ENCODE results near the gene STX1A. TPM values are rescaled to one million over a fixed set of nuclear protein-coding genes. Genes with fewer than 3 reads are reported as not detected.

Gene STX1A
- 10 to 100 TPM in 7 of 8 experiments, 1 to 10 TPM in 1; 7.1 to 50.5 (median 17.0) TPM for total RNA-seq

DNA sequence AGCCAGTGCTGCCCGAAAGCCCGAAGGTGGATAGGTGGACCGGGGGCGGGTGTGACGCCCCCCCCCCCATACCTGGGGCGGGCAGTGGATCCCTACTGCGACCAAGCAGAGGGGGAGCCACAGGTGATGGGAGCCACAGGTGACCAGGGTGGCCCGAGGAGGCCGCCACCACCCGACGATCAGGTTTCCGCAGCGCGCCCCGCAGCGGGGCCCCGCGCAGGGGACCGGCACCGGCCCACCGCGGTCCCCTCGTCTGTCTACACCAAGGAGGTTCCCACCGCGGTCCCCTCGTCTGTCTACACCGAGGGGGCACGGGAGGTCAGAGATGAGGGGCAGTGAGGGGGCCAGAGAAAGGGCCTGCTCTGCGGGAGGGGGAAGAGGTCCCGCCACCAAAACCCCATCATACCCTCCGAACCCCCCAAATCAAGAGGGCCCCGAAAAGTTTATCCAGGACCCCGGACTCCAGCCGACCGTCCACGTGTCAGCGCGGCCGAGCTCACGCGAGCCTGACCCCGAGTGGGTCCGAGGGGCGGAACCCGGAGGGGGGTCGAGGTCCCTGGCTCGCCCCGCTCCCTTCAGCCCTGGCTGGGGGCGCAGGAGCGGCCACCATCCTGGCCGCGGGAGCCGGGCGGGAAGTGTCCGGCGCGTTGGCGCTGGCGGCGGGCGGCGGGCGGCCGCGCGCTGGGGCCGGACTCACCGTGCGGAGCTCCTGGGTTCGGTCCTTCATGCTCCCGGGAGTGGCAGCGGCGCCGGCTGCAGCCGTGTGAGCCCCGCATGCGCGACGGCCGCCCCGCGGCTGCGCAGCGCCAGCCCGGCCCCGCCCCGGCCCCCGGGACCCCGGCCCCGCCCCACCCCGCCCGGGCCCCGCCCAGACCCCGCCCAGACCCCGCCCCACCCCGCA is at the start of gene STX1A:
STX1A (minus strand) TSS at position 765 of the 901 bp plus-strand sequence; CDS start at position 727, 38 bp downstream.
- Histone ChIP-seq H3K4me3 (peak within 1 kb of the TSS; percentile 65 to 100 (median 98)), H3K27ac (peak within 1 kb of the TSS; percentile 9 to 33), H3K4me1 (replicated peaks in 1 of 2) (peaks cover 21 to 32% of the 10 kb centered on the region in 2 donors)
- peak; percentile 16 to 84 (median 52) for ATAC-seq (replicated peaks in 6 of 8)
- in situ Hi-C loops (cut with MboI; ENCODE audit: low pct_unique_long_range_greater_than_20kb in 2 of 9, low sequenced_read_pairs in 9 of 9, unreplicated experiment in 9 of 9): no loop called here
- WGBS, 10 experiments: no CpG with 5 or more reads among the region's 96 CpGs

DNA sequence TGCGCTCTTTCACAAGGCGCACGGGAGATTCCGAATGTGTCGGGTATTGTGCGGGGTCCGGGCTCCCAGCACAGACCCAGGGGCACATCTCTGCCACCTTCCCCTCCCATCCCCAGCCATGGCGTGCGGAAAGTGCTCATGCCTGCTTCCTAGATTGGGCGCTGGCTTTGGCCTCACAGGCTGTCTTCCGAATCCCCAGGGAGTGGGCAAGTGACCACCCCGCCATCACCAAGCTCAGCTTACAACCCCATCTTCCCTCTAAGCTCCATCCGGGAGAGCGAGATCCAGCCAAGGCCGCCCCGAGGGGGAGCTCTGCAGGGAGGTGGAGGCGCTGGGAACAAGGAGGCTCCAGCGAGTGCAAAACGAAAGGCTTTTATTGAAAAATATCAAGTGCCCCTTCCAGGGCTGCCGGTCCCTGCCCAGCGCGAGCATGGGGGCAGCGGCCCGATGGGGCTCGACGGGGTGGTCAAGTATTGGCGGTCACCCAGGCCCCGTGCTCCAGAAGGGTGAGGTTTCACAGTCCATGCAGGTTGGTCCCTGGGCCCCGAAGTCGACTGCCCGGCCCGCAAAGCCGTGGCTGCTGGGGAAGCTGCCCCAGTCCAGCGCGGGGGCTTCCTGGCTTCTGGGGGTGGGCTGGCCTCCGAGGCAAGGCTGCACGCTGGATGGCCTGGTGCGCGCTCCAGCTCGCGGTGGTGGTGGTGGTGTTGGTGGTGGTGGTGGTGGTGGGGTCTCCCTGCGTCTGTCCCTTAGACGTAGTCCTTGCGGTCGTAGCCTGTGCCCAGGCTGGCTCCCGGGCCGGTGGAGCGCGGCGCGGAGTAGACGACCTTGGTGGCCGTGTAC is 49.4 kb upstream of the STX1A start:
- no peak overlapping the region for H3K4me3 ChIP-seq
- no peak overlapping the region for H3K27ac ChIP-seq
- H3K4me1 ChIP-seq (replicated peaks in 1 of 2): peaks cover 0 to 3% of the 10 kb centered on the region in 2 donors
- no peak for ATAC-seq (replicated peaks in 6 of 8)
- WGBS, 10 experiments: 20 to 93% (median 75%) methylated on average over 2 to 22 of the region's 53 CpGs; no CpG with 5 or more reads in 2 of the 10 experiments
- in situ Hi-C loops (cut with MboI; ENCODE audit: low pct_unique_long_range_greater_than_20kb in 2 of 9, low sequenced_read_pairs in 9 of 9, unreplicated experiment in 9 of 9): no loop called here

DNA sequence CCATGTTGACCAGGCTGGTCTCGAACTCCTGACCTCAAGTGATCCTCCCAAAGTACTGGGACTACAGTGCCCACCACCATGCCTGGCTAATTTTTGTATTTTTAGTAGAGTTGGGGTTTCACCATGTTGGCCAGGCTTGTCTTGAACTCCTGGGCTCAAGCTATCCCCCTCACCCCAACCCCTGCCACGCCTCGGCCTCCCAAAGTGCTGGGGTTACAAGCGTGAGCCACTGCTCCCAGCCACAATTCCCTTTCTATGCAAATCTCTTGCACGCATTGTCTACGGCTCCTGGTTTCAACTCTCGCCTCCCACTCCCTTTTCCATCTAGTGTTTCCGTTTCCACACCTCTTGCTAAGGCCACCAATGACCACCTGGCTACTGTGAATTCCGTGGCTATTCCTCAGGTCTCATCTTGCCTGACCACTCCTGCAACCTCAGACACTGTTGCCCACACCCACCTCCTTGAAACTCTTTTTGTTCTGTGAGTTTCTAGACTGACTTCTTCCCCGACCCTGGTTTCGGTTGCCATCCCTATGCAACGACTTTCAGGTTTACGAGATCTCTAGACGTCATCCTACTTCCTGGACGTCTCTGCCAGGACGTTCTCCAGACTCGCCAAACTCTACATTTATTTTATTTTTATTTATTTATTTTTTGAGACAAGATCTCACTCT is 47.2 kb upstream of the STX1A start:
- peaks cover 3 to 5% of the 10 kb centered on the region in 2 donors for H3K4me1 ChIP-seq (replicated peaks in 1 of 2)
- in situ Hi-C loops (cut with MboI; ENCODE audit: low pct_unique_long_range_greater_than_20kb in 2 of 9, low sequenced_read_pairs in 9 of 9, unreplicated experiment in 9 of 9): no loop called here
- no peak for ATAC-seq (replicated peaks in 6 of 8)
- H3K27ac ChIP-seq: no peak overlapping the region
- 44 to 100% (median 90%) methylated on average over 1 to 14 of the region's 17 CpGs; no CpG with 5 or more reads in 1 of the 10 experiments for WGBS, 10 experiments
- no peak overlapping the region for H3K4me3 ChIP-seq

DNA sequence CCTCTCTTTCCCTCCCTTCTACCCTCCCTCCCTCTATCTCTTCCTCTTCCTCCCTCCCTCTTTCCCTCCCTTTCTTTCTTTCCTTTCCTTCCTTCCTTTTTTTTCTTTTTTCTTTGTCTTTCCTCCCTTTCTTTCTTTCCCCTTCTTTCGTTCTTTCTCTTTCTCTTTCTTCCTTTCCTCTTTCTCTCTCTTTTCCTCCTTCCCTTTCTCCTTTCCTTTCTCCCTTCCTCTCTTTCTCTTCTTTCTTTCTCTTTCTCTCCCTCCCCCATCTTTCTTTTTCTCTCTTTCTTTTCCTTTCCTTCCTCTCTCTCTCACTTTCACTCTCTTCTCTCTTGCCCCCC is 43.2 kb upstream of the STX1A start:
- no peak for ATAC-seq (replicated peaks in 6 of 8)
- WGBS, 10 experiments: 42 to 93% (median 62%) methylated on average over 1 of the region's 1 CpG; no CpG with 5 or more reads in 2 of the 10 experiments
- Histone ChIP-seq H3K4me3 (no peak overlapping the region), H3K27ac (no peak overlapping the region), H3K4me1 (replicated peaks in 1 of 2) (peaks cover 0 to 5% of the 10 kb centered on the region in 2 donors)
- in situ Hi-C loops (cut with MboI; ENCODE audit: low pct_unique_long_range_greater_than_20kb in 2 of 9, low sequenced_read_pairs in 9 of 9, unreplicated experiment in 9 of 9): no loop called here

DNA sequence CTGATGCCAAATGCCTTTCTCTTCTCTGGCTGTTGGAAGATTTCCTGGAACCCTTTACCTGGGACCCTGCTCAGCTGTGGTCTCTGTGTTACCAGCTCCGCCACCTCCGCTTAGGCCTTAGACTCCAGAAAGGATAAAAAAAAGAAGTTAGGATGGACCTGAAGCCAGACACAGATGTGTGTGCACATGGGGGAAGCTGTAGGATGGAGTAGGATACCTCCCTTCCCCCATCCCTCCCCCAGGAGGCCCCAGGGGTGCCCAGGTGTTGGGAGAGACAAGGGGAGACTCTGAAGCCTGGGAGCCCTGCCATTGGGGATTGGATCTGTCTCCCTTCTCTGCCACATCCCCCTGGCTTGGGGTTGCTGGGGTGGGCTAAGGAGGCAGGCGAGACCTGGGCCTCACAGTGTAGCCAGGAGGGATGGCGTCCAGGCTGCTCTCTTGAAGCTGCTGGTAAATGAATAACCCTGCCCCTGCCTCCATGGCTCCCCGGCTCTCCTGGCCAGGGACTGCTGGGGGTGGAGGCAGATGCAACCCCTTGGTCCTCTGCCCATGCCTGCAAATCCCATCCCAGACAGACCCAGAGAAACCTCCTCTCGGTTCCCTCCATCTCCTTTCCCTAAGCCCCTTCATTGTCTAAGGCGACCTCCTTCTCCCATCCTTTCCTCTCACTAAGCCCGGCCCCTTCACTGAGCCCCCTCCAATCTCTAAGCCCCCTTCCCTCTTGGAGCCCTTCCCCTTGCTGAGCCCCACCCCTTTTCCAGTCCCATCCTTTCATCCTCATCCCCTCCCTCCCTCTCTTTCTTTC is 42.6 kb upstream of the STX1A start:
- peaks cover 0 to 5% of the 10 kb centered on the region in 2 donors for H3K4me1 ChIP-seq (replicated peaks in 1 of 2)
- WGBS, 10 experiments: 73 to 100% (median 90%) methylated on average over 1 to 3 of the region's 8 CpGs; no CpG with 5 or more reads in 6 of the 10 experiments
- H3K27ac ChIP-seq: no peak overlapping the region
- peak in 3 of 8 experiments; percentile 13 to 33 (median 13) for ATAC-seq (replicated peaks in 6 of 8)
- H3K4me3 ChIP-seq: no peak overlapping the region
- in situ Hi-C loops (cut with MboI; ENCODE audit: low pct_unique_long_range_greater_than_20kb in 2 of 9, low sequenced_read_pairs in 9 of 9, unreplicated experiment in 9 of 9): no loop called here

DNA sequence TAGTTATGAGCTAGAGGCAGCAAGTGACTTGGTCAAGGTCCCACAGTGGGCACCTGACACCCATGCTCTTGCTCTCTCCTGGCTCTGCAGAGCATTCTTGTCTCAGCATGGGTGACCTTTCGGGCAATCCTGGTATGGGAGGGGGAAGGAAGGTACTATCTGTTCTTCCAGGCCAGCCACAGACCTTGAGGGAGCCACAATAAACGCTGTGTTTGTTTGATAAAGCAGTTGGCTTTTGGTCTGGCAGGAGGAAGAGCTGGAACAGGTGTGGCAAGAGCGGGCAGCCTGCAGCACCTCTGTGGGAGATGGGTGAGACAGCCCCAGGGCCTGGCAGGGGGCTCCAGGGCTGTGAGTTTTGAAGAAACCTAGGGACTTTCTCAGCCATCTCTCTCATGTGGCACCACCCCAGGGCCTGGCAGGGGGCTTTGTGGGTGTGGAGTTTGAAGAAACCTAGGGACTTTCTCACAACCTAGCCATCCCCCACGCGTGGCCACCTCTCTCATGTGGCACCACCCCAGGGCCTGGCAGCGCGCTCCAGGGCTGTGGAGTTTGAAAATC is 39.2 kb upstream of the STX1A start:
- 40 to 100% (median 89%) methylated on average over 1 to 4 of the region's 7 CpGs; no CpG with 5 or more reads in 4 of the 10 experiments for WGBS, 10 experiments
- H3K4me3 ChIP-seq: no peak overlapping the region
- no peak overlapping the region for H3K27ac ChIP-seq
- in situ Hi-C loops (cut with MboI; ENCODE audit: low pct_unique_long_range_greater_than_20kb in 2 of 9, low sequenced_read_pairs in 9 of 9, unreplicated experiment in 9 of 9): no loop called here
- no peak for ATAC-seq (replicated peaks in 6 of 8)
- peaks cover 0 to 5% of the 10 kb centered on the region in 2 donors for H3K4me1 ChIP-seq (replicated peaks in 1 of 2)

DNA sequence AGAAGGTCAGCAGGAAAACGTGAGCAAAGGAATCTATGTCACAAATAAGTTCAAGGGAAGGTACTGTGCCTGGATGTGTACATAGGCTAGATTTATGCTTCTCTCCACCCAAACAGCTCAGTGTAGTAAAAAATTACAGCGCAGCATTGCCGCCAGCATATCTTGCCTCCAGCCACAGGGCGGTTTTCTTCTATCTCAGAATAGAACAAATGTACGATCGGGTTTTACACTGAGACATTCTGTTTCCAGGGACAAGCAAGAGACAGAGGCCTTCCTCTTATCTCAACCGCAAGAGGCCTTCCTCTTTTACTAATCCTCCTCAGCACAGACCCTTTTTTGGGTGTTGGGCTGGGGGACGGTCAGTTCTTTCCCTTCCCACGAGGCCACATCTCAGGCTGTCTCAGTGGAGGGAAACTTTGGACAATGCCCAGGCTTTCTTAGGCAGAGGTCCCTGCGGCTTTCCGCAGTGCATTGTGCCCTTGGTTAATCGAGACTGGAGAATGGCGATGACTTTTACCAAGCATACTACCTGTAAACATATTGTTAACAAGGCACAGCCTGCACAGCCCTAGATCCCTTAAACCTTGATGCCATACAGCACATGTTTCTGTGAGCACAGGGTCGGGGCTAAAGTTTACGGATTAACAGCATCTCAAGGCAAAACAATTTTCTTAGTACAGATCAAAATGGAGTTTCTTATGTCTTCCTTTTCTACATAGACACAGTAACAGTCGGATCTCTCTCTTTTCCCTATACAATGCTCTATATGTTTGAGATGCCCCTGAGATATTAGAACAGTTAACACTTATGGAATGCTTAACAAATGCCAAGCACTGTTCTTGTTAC is 30.7 kb upstream of the STX1A start:
- no peak for ATAC-seq (replicated peaks in 6 of 8)
- in situ Hi-C loops (cut with MboI; ENCODE audit: low pct_unique_long_range_greater_than_20kb in 2 of 9, low sequenced_read_pairs in 9 of 9, unreplicated experiment in 9 of 9): no loop called here
- WGBS, 10 experiments: 65 to 97% (median 82%) methylated on average over 2 to 9 of the region's 16 CpGs; no CpG with 5 or more reads in 2 of the 10 experiments
- no peak overlapping the region for H3K27ac ChIP-seq
- H3K4me1 ChIP-seq (replicated peaks in 1 of 2): no peaks in the 10 kb centered on the region
- no peak overlapping the region for H3K4me3 ChIP-seq

DNA sequence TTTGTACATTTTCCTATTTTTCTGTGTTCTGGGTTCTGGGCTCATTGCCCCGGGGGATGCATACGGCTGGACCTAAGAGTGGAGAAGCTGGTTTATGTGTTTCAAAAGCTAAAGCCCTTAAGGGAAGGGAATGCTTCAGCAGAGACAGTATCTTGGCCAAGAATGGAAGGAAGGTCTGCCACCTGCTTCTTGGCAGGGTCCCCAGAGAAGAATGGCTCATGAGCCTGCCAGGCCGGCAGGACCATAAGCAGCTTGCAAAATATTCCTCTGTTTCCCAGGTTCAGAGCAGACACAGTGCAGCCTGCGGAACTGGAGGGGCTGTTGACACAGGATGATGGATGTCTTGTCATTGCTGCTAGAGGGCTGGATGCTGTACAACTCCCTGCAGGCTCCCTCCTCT is 26.9 kb upstream of the STX1A start:
- Histone ChIP-seq H3K27ac (no peak overlapping the region), H3K4me3 (no peak overlapping the region)

DNA sequence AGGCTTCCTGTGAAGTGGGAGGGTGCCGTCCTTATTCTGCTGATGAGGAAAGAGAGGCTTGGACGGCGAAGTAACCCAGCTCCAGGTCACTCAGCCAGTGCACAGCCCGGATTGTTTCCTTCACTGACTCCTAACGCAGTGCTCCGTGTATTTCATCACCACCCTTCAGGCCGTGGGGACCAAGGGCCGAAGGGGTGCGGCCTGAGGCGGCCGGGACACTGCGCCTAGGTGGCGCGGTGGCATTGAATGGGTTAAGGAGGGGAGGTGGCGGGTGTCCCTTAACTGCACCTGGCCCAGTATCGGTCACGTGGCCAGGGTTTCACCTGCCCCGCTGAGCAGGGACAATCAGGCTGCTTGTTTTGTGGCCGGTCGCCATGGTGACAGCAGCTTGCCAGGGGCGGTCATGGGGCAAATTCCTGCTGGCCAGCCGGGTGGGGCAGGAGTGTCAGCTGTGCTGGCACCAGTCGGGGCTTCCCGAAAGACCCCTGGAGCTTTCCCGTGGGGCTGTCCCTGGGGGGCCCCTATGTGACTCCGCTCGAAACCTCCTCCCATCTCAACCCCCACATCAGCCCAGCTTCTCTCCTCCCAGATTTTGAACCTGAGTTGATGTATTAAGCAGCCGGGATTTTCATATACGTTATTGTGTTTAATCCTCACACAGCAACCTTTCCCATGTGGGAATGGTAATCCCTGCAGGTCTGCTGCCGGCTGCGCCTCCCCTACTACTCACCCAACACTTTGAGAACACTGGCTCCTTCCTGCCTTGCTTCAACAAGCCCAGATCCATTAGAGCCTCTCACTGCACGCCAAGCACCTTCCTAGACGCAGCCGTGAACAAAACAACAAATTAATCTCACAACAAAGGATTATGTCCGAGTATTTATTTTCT is 23.5 kb upstream of the STX1A start:
- 21 to 80% (median 56%) methylated on average over 1 to 13 of the region's 35 CpGs; no CpG with 5 or more reads in 1 of the 10 experiments for WGBS, 10 experiments
- peak overlapping the region in 1 of 2 donors; percentile 9 for H3K27ac ChIP-seq
- in situ Hi-C loops (cut with MboI; ENCODE audit: low pct_unique_long_range_greater_than_20kb in 2 of 9, low sequenced_read_pairs in 9 of 9, unreplicated experiment in 9 of 9): no loop called here
- peaks cover 17 to 23% of the 10 kb centered on the region in 2 donors for H3K4me1 ChIP-seq (replicated peaks in 1 of 2)
- peak in 5 of 8 experiments; percentile 6 to 28 (median 25) for ATAC-seq (replicated peaks in 6 of 8)
- H3K4me3 ChIP-seq: no peak overlapping the region

More for the DNA sequence above, 26.9 kb upstream of the STX1A start:
- WGBS, 10 experiments: 60 to 100% (median 83%) methylated on average over 1 to 4 of the region's 4 CpGs; no CpG with 5 or more reads in 1 of the 10 experiments
- peaks cover 13 to 20% of the 10 kb centered on the region in 2 donors for H3K4me1 ChIP-seq (replicated peaks in 1 of 2)
- ATAC-seq (replicated peaks in 6 of 8): peak in 1 of 8 experiments; percentile 27
- in situ Hi-C loops (cut with MboI; ENCODE audit: low pct_unique_long_range_greater_than_20kb in 2 of 9, low sequenced_read_pairs in 9 of 9, unreplicated experiment in 9 of 9): no loop called here

DNA sequence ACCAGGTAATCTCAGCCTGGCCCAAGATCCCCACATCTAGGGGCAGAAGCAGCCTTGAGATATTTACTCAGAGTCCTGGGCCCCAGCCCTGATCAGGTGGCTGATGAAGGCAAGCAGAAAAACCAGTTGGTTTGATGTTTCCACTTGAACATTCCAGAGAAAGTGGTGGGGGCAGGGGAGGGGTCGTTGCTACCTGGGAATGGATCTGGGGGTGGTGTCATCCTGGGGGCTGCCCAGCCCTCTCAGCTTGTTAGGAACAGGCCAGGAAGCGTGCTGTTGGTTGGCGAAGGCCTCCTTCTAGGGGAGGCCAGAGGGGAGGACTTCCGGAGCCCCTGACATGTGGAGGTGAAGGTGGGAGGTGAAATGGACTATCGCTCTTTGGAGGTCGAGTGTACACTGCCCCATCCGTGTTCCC is 22.9 kb upstream of the STX1A start:
- no peak overlapping the region for H3K27ac ChIP-seq
- H3K4me3 ChIP-seq: no peak overlapping the region
- peaks cover 22 to 29% of the 10 kb centered on the region in 2 donors for H3K4me1 ChIP-seq (replicated peaks in 1 of 2)
- no peak for ATAC-seq (replicated peaks in 6 of 8)
- WGBS, 10 experiments: 90% methylated on average over 2 of the region's 7 CpGs; no CpG with 5 or more reads in 9 of the 10 experiments
- in situ Hi-C loops (cut with MboI; ENCODE audit: low pct_unique_long_range_greater_than_20kb in 2 of 9, low sequenced_read_pairs in 9 of 9, unreplicated experiment in 9 of 9): no loop called here
